Osteoblast (primary cell): ENCODE results near the gene PRPSAP2. TPM values are rescaled to one million over a fixed set of nuclear protein-coding genes. Genes with fewer than 3 reads are reported as not detected.
"Not testable (repeated sequence)": the region's sequence is repeated elsewhere in the genome, so short reads cannot be mapped to it uniquely, and the experiment has no call there.

Experiments used
- DNase-seq: peaks from one replicate; pipeline ENCODE4 v3.0.0; 2011; ENCODE audit warnings: low spot score, mixed read lengths; ENCODE audit not compliant: insufficient read length; ENCODE audit errors: missing footprints
- H2AFZ ChIP-seq: 2 replicates; pipeline ENCODE4 v1.6.0; 2011; ENCODE audit warnings: mild to moderate bottlenecking, low read length
- H3K27ac ChIP-seq: 2 replicates; pipeline ENCODE4 v1.5.1; 2011; ENCODE audit warnings: mild to moderate bottlenecking, low read depth, low read length, moderate library complexity
- H3K27me3 ChIP-seq: 2 replicates; pipeline ENCODE4 v1.6.0; 2012; ENCODE audit warnings: mild to moderate bottlenecking, control low read depth, inconsistent platforms, low read length, moderate library complexity; ENCODE audit not compliant: insufficient read depth
- H3K36me3 ChIP-seq: 2 replicates; pipeline ENCODE4 v1.5.1; 2011; ENCODE audit warnings: mild to moderate bottlenecking, low read length, control low read depth, moderate library complexity; ENCODE audit not compliant: insufficient read depth
- H3K4me1 ChIP-seq: 2 replicates; pipeline ENCODE4 v1.5.1; 2011; ENCODE audit warnings: mild to moderate bottlenecking, low read length, control low read depth, moderate library complexity; ENCODE audit not compliant: insufficient read depth
- H3K4me2 ChIP-seq: 2 replicates; pipeline ENCODE4 v1.6.0; 2011; ENCODE audit warnings: mild to moderate bottlenecking, low read length; ENCODE audit not compliant: insufficient read depth
- H3K4me3 ChIP-seq: fragments of 200-600 bp; sonication (generic); 3 replicates; pipeline ENCODE4 v1.5.1; 2012; ENCODE audit warnings: mild to moderate bottlenecking, low read length, inconsistent platforms; ENCODE audit not compliant: insufficient read depth
- H3K79me2 ChIP-seq: 2 replicates; pipeline ENCODE4 v1.6.0; 2012; ENCODE audit warnings: mild to moderate bottlenecking, low read length, control low read depth, inconsistent platforms; ENCODE audit not compliant: insufficient read depth
- H3K9me3 ChIP-seq: 2 replicates; pipeline ENCODE4 v1.5.1; 2011; ENCODE audit warnings: low read depth, low read length, control low read depth
- H4K20me1 ChIP-seq: 2 replicates; pipeline ENCODE4 v1.6.0; 2012; ENCODE audit warnings: mild to moderate bottlenecking, low read length, control low read depth; ENCODE audit not compliant: insufficient read depth
- CTCF ChIP-seq: IDR thresholded peaks from 2 replicates; pipeline ENCODE4 v1.5.1; 2011; ENCODE audit warnings: mild to moderate bottlenecking, low read depth, low read length, moderate library complexity; ENCODE audit errors: extremely low read depth
- total RNA-seq: library from RNA; depleted of rRNA; stranded (reverse); fragments of >200 nt; gene quantifications from 2 replicates; pipeline ENCODE4 v1.2.3, GENCODE V29; 2012

The PRPSAP2 gene
- total RNA-seq, 1 donor = 23.9 TPM

GRCh38 chr17:18919963-18920362 is 62.0 kb downstream of the PRPSAP2 start:
- peaks cover 10% of the 10 kb centered on the region for H3K36me3 ChIP-seq
- TF ChIP-seq CTCF = no peak
- peaks cover 22% of the 10 kb centered on the region for H3K4me1 ChIP-seq
- DNase-seq = no peak
- no peak overlapping the region for H2AFZ ChIP-seq
- no peak overlapping the region for H3K4me3 ChIP-seq
- H4K20me1 ChIP-seq = peaks cover 12% of the 10 kb centered on the region
- no peak overlapping the region for H3K27ac ChIP-seq
- peaks cover 9% of the 10 kb centered on the region for H3K79me2 ChIP-seq
- no peak overlapping the region for H3K4me2 ChIP-seq
- no peaks in the 10 kb centered on the region for H3K9me3 ChIP-seq
- no peaks in the 10 kb centered on the region for H3K27me3 ChIP-seq

GRCh38 chr17:18920911-18921441 is 63.0 kb downstream of the PRPSAP2 start:
- peaks cover 10% of the 10 kb centered on the region for H3K36me3 ChIP-seq
- no peak for TF ChIP-seq CTCF
- no peaks in the 10 kb centered on the region for H3K9me3 ChIP-seq
- H4K20me1 ChIP-seq = peaks cover 12% of the 10 kb centered on the region
- H3K27me3 ChIP-seq = no peaks in the 10 kb centered on the region
- peak overlapping the region; percentile 44 for H3K27ac ChIP-seq
- peaks cover 22% of the 10 kb centered on the region for H3K4me1 ChIP-seq
- H3K4me2 ChIP-seq = peak overlapping the region; percentile 62
- no peak overlapping the region for H3K4me3 ChIP-seq
- DNase-seq = no peak
- H3K79me2 ChIP-seq = peaks cover 9% of the 10 kb centered on the region
- H2AFZ ChIP-seq = no peak overlapping the region

GRCh38 chr17:18921485-18921884 is 63.6 kb downstream of the PRPSAP2 start:
- H3K27me3 ChIP-seq = no peaks in the 10 kb centered on the region
- H3K27ac ChIP-seq = peak overlapping the region; percentile 44
- peak overlapping the region; percentile 62 for H3K4me2 ChIP-seq
- no peak overlapping the region for H3K4me3 ChIP-seq
- H3K4me1 ChIP-seq = peaks cover 22% of the 10 kb centered on the region
- peak; percentile 56 for DNase-seq
- peaks cover 9% of the 10 kb centered on the region for H3K79me2 ChIP-seq
- peaks cover 10% of the 10 kb centered on the region for H3K36me3 ChIP-seq
- no peak for TF ChIP-seq CTCF
- peaks cover 13% of the 10 kb centered on the region for H4K20me1 ChIP-seq
- H2AFZ ChIP-seq = no peak overlapping the region
- H3K9me3 ChIP-seq = no peaks in the 10 kb centered on the region

- peak; percentile 79 for DNase-seq
- Histone ChIP-seq H4K20me1 (peaks cover 15% of the 10 kb centered on the region), H3K79me2 (peaks cover 12% of the 10 kb centered on the region), H3K4me2 (peak overlapping the region; percentile 39), H3K27me3 (no peaks in the 10 kb centered on the region), H3K36me3 (peaks cover 5% of the 10 kb centered on the region), H3K9me3 (no peaks in the 10 kb centered on the region), H2AFZ (no peak overlapping the region), H3K4me3 (no peak overlapping the region), H3K4me1 (peaks cover 21% of the 10 kb centered on the region), H3K27ac (peak overlapping the region; percentile 22)
- TF ChIP-seq CTCF = no peak
Observed at GRCh38 chr17:18921912-18922451, 64.1 kb downstream of the PRPSAP2 start.

GRCh38 chr17:18922596-18922995 is 64.7 kb downstream of the PRPSAP2 start:
- not testable (repeated sequence) for H2AFZ ChIP-seq, H3K27me3 ChIP-seq, H3K4me3 ChIP-seq, H3K27ac ChIP-seq, H3K9me3 ChIP-seq, DNase-seq, H3K4me2 ChIP-seq, H3K36me3 ChIP-seq
- Histone ChIP-seq H3K4me1 (peaks cover 19% of the 10 kb centered on the region), H3K79me2 (peaks cover 12% of the 10 kb centered on the region), H4K20me1 (peaks cover 15% of the 10 kb centered on the region)
